ENCODE results near the gene ATP6V0E1.

Gene ATP6V0E1

DNA sequence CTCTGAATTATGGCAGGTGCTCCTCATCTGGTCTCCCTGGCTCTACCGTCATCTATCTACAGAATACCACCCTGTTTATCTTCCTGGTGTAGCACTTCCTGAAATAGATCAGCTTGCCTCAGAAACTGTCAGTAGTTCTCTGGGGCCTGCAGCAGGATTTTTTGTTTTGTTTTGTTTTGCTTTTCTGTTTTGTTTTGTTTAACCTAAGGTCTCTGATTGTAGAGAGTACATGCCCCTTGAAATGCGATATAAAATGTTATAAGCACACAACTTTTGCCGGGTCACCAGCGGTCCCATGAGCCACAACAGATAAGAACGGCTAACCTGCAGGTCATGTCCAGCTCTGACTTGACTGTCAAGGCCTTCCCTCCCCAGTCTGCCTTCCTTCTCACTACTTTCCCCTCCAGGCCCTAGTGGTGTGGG lies 45.9 kb downstream of the ATP6V0E1 start:
- TF ChIP-seq, protein P1, sequence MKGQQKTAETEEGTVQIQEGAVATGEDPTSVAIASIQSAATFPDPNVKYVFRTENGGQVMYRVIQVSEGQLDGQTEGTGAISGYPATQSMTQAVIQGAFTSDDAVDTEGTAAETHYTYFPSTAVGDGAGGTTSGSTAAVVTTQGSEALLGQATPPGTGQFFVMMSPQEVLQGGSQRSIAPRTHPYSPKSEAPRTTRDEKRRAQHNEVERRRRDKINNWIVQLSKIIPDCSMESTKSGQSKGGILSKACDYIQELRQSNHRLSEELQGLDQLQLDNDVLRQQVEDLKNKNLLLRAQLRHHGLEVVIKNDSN (IDR thresholded peaks at IDR 0.05) = no peak
- TF ChIP-seq RAD21 (IDR thresholded peaks at IDR 0.05; ENCODE audit: low read depth) (no peak), TEAD4 (IDR thresholded peaks at IDR 0.05) (no peak), TAF1 (IDR thresholded peaks at IDR 0.05; ENCODE audit: low read depth) (no peak), NFIC (IDR thresholded peaks at IDR 0.05) (no peak), YY1 (IDR thresholded peaks at IDR 0.05; ENCODE audit: low read depth) (no peak), EP300 (IDR thresholded peaks at IDR 0.05; ENCODE audit: borderline replicate concordance) (no peak), TCF12 (IDR thresholded peaks at IDR 0.05; ENCODE audit: low read depth) (no peak), FOXM1 (IDR thresholded peaks at IDR 0.05; ENCODE audit: borderline replicate concordance, low read depth) (no peak), EGR1 (IDR thresholded peaks at IDR 0.05) (no peak), ZBTB7A (IDR thresholded peaks at IDR 0.05; ENCODE audit: low read depth) (no peak), CEBPB (IDR thresholded peaks at IDR 0.05) (no peak), CREB1 (IDR thresholded peaks at IDR 0.05; ENCODE audit: low read depth) (no peak)
- TF ChIP-seq, protein P2, sequence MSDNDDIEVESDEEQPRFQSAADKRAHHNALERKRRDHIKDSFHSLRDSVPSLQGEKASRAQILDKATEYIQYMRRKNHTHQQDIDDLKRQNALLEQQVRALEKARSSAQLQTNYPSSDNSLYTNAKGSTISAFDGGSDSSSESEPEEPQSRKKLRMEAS (IDR thresholded peaks at IDR 0.05) = no peak
- TF ChIP-seq, protein P3, sequence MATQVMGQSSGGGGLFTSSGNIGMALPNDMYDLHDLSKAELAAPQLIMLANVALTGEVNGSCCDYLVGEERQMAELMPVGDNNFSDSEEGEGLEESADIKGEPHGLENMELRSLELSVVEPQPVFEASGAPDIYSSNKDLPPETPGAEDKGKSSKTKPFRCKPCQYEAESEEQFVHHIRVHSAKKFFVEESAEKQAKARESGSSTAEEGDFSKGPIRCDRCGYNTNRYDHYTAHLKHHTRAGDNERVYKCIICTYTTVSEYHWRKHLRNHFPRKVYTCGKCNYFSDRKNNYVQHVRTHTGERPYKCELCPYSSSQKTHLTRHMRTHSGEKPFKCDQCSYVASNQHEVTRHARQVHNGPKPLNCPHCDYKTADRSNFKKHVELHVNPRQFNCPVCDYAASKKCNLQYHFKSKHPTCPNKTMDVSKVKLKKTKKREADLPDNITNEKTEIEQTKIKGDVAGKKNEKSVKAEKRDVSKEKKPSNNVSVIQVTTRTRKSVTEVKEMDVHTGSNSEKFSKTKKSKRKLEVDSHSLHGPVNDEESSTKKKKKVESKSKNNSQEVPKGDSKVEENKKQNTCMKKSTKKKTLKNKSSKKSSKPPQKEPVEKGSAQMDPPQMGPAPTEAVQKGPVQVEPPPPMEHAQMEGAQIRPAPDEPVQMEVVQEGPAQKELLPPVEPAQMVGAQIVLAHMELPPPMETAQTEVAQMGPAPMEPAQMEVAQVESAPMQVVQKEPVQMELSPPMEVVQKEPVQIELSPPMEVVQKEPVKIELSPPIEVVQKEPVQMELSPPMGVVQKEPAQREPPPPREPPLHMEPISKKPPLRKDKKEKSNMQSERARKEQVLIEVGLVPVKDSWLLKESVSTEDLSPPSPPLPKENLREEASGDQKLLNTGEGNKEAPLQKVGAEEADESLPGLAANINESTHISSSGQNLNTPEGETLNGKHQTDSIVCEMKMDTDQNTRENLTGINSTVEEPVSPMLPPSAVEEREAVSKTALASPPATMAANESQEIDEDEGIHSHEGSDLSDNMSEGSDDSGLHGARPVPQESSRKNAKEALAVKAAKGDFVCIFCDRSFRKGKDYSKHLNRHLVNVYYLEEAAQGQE (IDR thresholded peaks at IDR 0.05; ENCODE audit: low read depth) = no peak

DNA sequence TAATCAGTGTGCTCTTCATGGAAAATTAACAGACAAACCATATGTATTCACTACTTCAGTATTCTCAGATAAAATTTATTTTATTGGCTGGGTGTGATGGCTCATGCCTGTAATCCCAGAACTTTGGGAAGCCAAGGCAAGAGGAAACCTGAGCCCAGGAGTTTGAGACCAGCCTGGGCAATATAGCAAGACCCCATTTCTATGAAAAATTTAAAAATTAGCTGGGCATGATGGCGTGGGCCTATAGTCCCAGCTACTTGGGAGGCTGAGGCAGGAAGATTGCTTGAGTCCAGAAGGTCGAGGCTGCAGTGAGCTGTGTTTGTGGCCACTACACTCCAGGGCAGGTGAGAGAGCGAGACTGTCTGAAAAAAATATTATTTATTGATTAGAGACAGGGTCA lies 49.2 kb downstream of the ATP6V0E1 start:
- no peak for TF ChIP-seq TCF12 (IDR thresholded peaks at IDR 0.05; ENCODE audit: low read depth)
- TF ChIP-seq, protein P1 (IDR thresholded peaks at IDR 0.05) = no peak
- TF ChIP-seq FOXM1 (IDR thresholded peaks at IDR 0.05; ENCODE audit: borderline replicate concordance, low read depth) = no peak
- no peak for TF ChIP-seq CREB1 (IDR thresholded peaks at IDR 0.05; ENCODE audit: low read depth)
- no peak for TF ChIP-seq EGR1 (IDR thresholded peaks at IDR 0.05)
- no peak for TF ChIP-seq NFIC (IDR thresholded peaks at IDR 0.05)
- TF ChIP-seq, protein P3 (IDR thresholded peaks at IDR 0.05; ENCODE audit: low read depth) = no peak
- TF ChIP-seq EP300 (IDR thresholded peaks at IDR 0.05; ENCODE audit: borderline replicate concordance) = no peak
- TF ChIP-seq RAD21 (IDR thresholded peaks at IDR 0.05; ENCODE audit: low read depth) = no peak
- TF ChIP-seq CEBPB (IDR thresholded peaks at IDR 0.05) = no peak
- TF ChIP-seq ZBTB7A (IDR thresholded peaks at IDR 0.05; ENCODE audit: low read depth) = no peak
- TF ChIP-seq TAF1 (IDR thresholded peaks at IDR 0.05; ENCODE audit: low read depth) = no peak
- no peak for TF ChIP-seq TEAD4 (IDR thresholded peaks at IDR 0.05)
- TF ChIP-seq, protein P2 (IDR thresholded peaks at IDR 0.05) = no peak
- TF ChIP-seq YY1 (IDR thresholded peaks at IDR 0.05; ENCODE audit: low read depth) = no peak

DNA sequence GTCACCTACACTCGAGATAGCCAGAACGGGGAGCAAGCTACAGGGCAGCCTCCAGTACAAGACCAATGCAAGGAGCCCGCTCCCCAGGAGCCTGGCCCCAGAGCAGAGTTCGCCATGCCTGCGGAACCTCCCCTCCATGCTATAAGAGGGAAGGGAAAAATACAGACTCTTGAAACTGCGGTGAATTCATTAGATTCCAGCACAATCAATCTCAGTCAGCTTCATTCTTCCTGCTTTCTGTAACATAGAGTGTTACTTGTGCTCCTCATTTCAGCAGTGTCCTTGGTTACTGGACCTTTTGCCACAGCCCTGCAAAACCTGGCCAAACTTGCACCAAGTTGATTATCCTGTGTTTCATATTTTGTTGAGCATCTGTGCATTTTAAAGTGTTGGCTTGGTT lies 50.4 kb downstream of the ATP6V0E1 start:
- no peak for TF ChIP-seq TCF12 (IDR thresholded peaks at IDR 0.05; ENCODE audit: low read depth)
- no peak for TF ChIP-seq CREB1 (IDR thresholded peaks at IDR 0.05; ENCODE audit: low read depth)
- no peak for TF ChIP-seq ZBTB7A (IDR thresholded peaks at IDR 0.05; ENCODE audit: low read depth)
- TF ChIP-seq YY1 (IDR thresholded peaks at IDR 0.05; ENCODE audit: low read depth) = no peak
- TF ChIP-seq, protein P1 (IDR thresholded peaks at IDR 0.05) = no peak
- TF ChIP-seq TEAD4 (IDR thresholded peaks at IDR 0.05) = no peak
- TF ChIP-seq RAD21 (IDR thresholded peaks at IDR 0.05; ENCODE audit: low read depth) = no peak
- no peak for TF ChIP-seq CEBPB (IDR thresholded peaks at IDR 0.05)
- no peak for TF ChIP-seq EGR1 (IDR thresholded peaks at IDR 0.05)
- TF ChIP-seq FOXM1 (IDR thresholded peaks at IDR 0.05; ENCODE audit: borderline replicate concordance, low read depth) = no peak
- TF ChIP-seq TAF1 (IDR thresholded peaks at IDR 0.05; ENCODE audit: low read depth) = no peak
- no peak for TF ChIP-seq NFIC (IDR thresholded peaks at IDR 0.05)

DNA sequence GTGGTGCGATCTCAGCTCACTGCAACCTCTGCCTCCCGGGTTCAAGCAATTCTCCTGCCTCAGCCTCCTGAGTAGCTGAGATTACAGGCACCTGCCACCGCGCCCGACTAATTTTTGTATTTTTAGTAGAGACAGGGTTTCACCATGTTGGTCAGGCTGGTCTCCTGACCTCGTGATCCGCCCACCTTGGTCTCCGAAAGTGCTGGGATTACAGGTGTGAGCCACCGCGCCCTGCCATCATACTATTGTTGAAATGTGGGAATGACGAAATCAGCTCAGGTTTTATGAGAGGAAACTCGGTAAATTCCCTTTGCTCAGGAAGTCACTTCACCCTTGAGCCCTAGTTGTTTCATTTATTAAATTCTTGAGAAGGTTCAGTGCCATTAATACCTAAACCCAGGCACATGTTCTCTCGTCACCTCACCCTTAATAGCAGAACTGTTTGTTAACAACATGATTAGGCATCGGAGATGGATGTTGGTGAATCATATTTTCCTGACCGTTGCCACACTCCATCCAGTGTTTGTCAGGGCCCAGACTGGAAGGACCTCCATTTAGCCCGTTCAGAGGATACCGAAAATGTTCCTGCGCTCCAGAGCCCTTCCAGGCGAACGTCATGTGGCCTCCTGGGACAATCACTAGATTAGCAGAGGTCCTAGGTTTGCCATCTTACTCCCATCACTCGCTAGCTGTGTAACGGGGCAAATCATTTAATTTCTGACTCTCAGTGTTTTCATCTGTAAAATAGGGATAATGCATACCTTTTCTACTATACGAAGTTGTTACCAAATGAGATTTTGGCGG lies 52.5 kb downstream of the ATP6V0E1 start:
- no peak for TF ChIP-seq EGR1 (IDR thresholded peaks at IDR 0.05)
- no peak for TF ChIP-seq ZBTB7A (IDR thresholded peaks at IDR 0.05; ENCODE audit: low read depth)
- TF ChIP-seq CREB1 (IDR thresholded peaks at IDR 0.05; ENCODE audit: low read depth) = no peak
- TF ChIP-seq TCF12 (IDR thresholded peaks at IDR 0.05; ENCODE audit: low read depth) = no peak
- no peak for TF ChIP-seq EP300 (IDR thresholded peaks at IDR 0.05; ENCODE audit: borderline replicate concordance)
- no peak for TF ChIP-seq RAD21 (IDR thresholded peaks at IDR 0.05; ENCODE audit: low read depth)
- TF ChIP-seq FOXM1 (IDR thresholded peaks at IDR 0.05; ENCODE audit: borderline replicate concordance, low read depth) = no peak
- no peak for TF ChIP-seq TEAD4 (IDR thresholded peaks at IDR 0.05)
- no peak for TF ChIP-seq TAF1 (IDR thresholded peaks at IDR 0.05; ENCODE audit: low read depth)
- TF ChIP-seq NFIC (IDR thresholded peaks at IDR 0.05) = no peak
- no peak for TF ChIP-seq YY1 (IDR thresholded peaks at IDR 0.05; ENCODE audit: low read depth)
- TF ChIP-seq, protein P2 (IDR thresholded peaks at IDR 0.05) = no peak
- TF ChIP-seq, protein P3 (IDR thresholded peaks at IDR 0.05; ENCODE audit: low read depth) = no peak
- TF ChIP-seq CEBPB (IDR thresholded peaks at IDR 0.05) = no peak
- TF ChIP-seq, protein P1 (IDR thresholded peaks at IDR 0.05) = no peak
